ENCODE data around the gene SH3RF3. TPM values are rescaled to one million over a fixed set of nuclear protein-coding genes. Genes with fewer than 3 reads are reported as not detected.

The SH3RF3 gene
- total RNA-seq, 2 donors from 2014 or later: 1.4 to 17.0 TPM

- TF ChIP-seq CTCF (IDR thresholded peaks at IDR 0.05): no peak
- TF ChIP-seq POLR2A (IDR thresholded peaks at IDR 0.05): no peak
- no peak for TF ChIP-seq POLR2AphosphoS5 (IDR thresholded peaks at IDR 0.05)
- WGBS: 96% methylated on average over 19 of the region's 19 CpGs
- intact Hi-C loops (cut with DNase I): no loop called here
- Histone ChIP-seq H3K4me3 (no peak overlapping the region), H3K27ac (no peak overlapping the region), H3K27me3 (replicated peaks; ENCODE audit: insufficient read depth) (no peaks in the 10 kb centered on the region), H3K4me1 (replicated peaks) (no peaks in the 10 kb centered on the region), H3K36me3 (no peaks in the 10 kb centered on the region), H3K9me3 (no peaks in the 10 kb centered on the region)
- no peak for DNase-seq (ENCODE audit: low spot score)
Measured at GRCh38 chr2:109411640-109412325, 282.8 kb downstream of the SH3RF3 start.

GRCh38 chr2:109415581-109416013 is 286.6 kb downstream of the SH3RF3 start:
- H3K9me3 ChIP-seq: no peaks in the 10 kb centered on the region
- no peaks in the 10 kb centered on the region for H3K36me3 ChIP-seq
- no peaks in the 10 kb centered on the region for H3K27me3 ChIP-seq (replicated peaks; ENCODE audit: insufficient read depth)
- no peak for TF ChIP-seq POLR2AphosphoS5 (IDR thresholded peaks at IDR 0.05)
- no peak for TF ChIP-seq CTCF (IDR thresholded peaks at IDR 0.05)
- no peak for TF ChIP-seq POLR2A (IDR thresholded peaks at IDR 0.05)
- no peak for DNase-seq (ENCODE audit: low spot score)
- H3K4me3 ChIP-seq: no peak overlapping the region
- no peaks in the 10 kb centered on the region for H3K4me1 ChIP-seq (replicated peaks)
- 93% methylated on average over 7 of the region's 7 CpGs for WGBS
- intact Hi-C loops (cut with DNase I): no loop called here
- H3K27ac ChIP-seq: no peak overlapping the region

- TF ChIP-seq POLR2A (IDR thresholded peaks at IDR 0.05) (no peak), CTCF (IDR thresholded peaks at IDR 0.05) (no peak), POLR2AphosphoS5 (IDR thresholded peaks at IDR 0.05) (no peak)
- H3K27me3 ChIP-seq (replicated peaks; ENCODE audit: insufficient read depth): no peaks in the 10 kb centered on the region
- 94% methylated on average over 10 of the region's 10 CpGs for WGBS
- H3K4me3 ChIP-seq: no peak overlapping the region
- no peak overlapping the region for H3K27ac ChIP-seq
- intact Hi-C loops (cut with DNase I): no loop called here
- no peak for DNase-seq (ENCODE audit: low spot score)
- H3K36me3 ChIP-seq: no peaks in the 10 kb centered on the region
- H3K4me1 ChIP-seq (replicated peaks): no peaks in the 10 kb centered on the region
- H3K9me3 ChIP-seq: no peaks in the 10 kb centered on the region
Measured at GRCh38 chr2:109417701-109418335, 288.8 kb downstream of the SH3RF3 start.

- intact Hi-C loops (cut with DNase I): no loop called here
- Histone ChIP-seq H3K27me3 (replicated peaks; ENCODE audit: insufficient read depth) (no peaks in the 10 kb centered on the region), H3K36me3 (no peaks in the 10 kb centered on the region), H3K4me1 (replicated peaks) (no peaks in the 10 kb centered on the region), H3K27ac (no peak overlapping the region), H3K9me3 (no peaks in the 10 kb centered on the region), H3K4me3 (no peak overlapping the region)
- TF ChIP-seq CTCF (IDR thresholded peaks at IDR 0.05) (no peak), POLR2A (IDR thresholded peaks at IDR 0.05) (no peak), POLR2AphosphoS5 (IDR thresholded peaks at IDR 0.05) (no peak)
- 96% methylated on average over 7 of the region's 7 CpGs for WGBS
- no peak for DNase-seq (ENCODE audit: low spot score)
Measured at GRCh38 chr2:109418716-109419115, 289.7 kb downstream of the SH3RF3 start.
